Measurements from ENCODE around the gene SIK2. TPM values are rescaled to one million over a fixed set of nuclear protein-coding genes. Genes with fewer than 3 reads are reported as not detected.
"Not testable (repeated sequence)": the region's sequence is repeated elsewhere in the genome, so short reads cannot be mapped to it uniquely, and the experiment has no call there.

The SIK2 gene
- total RNA-seq, 1 donor from 2014 or later = 7.0 TPM

DNA sequence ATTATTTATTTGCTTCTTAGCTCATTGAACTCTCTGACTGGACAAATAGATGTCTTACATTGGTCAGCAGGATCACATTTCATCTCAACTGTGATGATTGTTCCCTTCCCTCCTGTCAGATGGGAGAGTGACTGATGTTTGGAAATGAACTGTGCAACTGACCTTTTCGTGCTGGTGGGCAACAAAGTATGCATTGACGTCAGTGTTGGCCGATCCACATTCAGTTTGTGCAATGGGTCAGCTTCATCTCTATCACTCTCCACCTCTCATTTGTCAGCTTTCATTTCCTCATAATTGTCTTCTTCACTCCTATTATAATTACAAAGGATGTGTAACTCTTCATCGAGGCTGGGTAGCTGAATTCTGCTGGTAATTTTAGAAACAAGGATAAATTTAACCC is 92.6 kb downstream of the SIK2 start:
- intact Hi-C loops (cut with micrococcal nuclease) = no loop called here

- intact Hi-C loops (cut with micrococcal nuclease) = no loop called here
Observed at GRCh38 chr11:111696556-111696955, 94.3 kb downstream of the SIK2 start.

DNA sequence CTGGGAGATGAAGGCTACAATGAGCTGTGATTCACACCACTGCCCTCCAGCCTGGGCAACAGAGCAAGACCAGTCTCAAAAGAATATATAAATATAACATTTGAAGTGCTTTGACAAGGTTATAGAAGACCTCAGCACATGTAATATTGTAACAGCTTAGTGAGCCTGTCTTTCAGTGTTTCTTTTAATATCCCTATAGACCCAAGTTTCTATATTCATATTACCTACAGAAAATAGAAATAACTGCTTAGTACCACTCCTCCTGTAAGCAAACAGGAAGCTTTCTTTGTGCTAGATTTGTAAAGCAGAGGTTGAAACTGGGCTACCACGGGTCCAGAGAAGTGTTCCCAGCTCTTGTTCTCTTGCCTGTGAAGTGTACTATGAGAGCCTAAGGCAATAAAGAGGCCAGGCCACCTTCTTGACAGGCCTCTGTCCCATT is 95.7 kb downstream of the SIK2 start:
- intact Hi-C loops (cut with micrococcal nuclease) = no loop called here

GRCh38 chr11:111698852-111699559 is 96.8 kb downstream of the SIK2 start:
- intact Hi-C loops (cut with micrococcal nuclease) = no loop called here

GRCh38 chr11:111699579-111700156 is 97.4 kb downstream of the SIK2 start:
- intact Hi-C loops (cut with micrococcal nuclease) = no loop called here

DNA sequence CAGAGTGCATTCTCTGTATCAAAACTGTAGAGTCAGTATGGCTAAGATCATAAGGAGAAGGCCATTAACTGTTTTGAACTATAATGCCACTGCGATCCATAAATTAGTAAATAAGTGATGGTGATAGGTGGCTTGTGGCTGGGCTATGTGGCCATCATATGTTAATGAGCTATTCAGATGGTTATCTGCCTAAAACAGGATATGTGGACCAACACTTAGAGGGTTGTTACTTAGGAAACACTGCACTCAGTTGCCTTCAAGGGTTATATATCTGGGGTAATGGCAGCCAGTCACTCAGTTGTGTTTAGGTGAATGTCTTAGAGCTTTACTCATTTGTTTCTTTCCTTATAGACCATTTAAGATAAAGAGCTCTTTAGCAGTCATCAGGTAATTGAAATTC is 97.9 kb downstream of the SIK2 start:
- intact Hi-C loops (cut with micrococcal nuclease) = no loop called here

GRCh38 chr11:111702623-111703022 is 100.4 kb downstream of the SIK2 start:
- intact Hi-C loops (cut with micrococcal nuclease) = no loop called here

DNA sequence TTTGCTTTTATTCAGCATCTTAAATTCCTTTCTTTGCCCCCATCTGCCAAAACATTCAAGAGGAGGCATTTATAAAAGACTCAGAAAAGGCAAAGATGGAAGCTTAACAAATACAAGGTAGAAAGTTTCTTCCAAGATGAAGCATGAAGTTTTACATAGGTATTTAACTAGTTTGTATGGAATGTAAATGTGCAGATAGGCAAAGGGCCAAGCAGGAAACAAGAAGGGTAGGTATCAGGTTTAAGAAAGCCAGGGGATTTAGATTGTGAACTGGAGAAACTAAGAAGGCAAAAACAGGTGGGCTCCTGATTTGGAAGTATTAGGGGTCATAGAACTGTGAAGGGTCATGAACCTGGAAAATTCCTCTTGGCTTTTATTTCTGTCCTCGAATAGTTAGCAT is 101.3 kb downstream of the SIK2 start:
- intact Hi-C loops (cut with micrococcal nuclease) = no loop called here

GRCh38 chr11:111707039-111707690 is 104.9 kb downstream of the SIK2 start:
- intact Hi-C loops (cut with micrococcal nuclease) = no loop called here

DNA sequence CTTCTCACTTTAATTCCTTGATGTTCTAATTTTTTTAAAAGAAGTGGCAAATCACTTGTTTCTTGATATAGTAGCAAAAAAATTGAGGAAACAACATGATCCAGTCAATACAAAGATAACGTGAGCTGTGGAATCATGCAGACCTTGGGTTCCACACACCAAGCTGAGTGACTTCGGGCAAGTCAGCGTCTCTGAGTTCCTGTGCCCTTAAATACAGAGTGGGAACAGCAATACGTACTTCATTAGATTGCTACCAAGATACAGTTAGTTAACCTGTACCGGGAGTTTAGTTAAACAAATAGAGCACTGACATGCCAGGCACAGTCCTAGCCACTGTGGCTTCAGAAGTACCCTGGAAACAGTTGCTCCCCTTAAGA is 105.4 kb downstream of the SIK2 start:
- intact Hi-C loops (cut with micrococcal nuclease) = no loop called here

DNA sequence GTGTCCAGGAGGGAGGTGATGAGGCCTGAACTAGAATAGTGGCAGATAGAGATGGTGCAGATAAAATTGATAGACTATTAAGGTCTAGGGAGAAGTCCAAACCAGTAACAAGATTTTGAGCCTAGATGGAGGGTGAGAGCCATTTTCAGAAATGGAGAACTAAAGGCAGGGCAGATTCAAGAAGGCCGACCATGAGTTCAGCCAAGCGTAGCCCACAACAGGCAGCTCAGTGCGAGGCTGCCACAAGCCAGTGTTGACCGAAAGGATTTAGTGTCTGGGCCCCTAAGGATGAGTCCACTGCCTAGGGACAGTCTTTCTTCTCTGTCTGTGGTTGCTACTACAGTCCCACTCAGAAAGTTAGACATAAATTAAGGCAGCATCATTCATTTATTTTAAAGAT is 112.3 kb downstream of the SIK2 start:
- intact Hi-C loops (cut with micrococcal nuclease) = no loop called here

- intact Hi-C loops (cut with micrococcal nuclease) = no loop called here
Observed at GRCh38 chr11:111715142-111715816, 113.0 kb downstream of the SIK2 start.

DNA sequence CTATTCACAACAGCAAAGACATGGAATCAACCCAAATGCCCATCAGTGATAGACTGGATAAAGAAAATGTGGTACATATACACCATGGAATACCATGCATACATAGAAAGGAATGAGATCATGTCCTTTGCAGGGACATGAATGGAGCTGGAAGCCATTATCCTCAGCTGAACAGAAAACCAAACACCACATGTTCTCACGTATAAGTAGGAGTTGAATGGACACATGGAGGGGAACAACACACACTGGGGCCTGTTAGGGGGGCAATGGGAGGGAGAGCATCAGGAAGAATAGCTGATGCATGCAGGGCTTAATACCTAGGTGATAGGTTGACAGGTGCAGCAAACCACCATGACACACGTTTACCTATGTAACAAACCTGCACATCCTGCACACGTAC is 115.4 kb downstream of the SIK2 start:
- intact Hi-C loops (cut with micrococcal nuclease) = not testable (repeated sequence)

GRCh38 chr11:111718436-111718835 is 116.2 kb downstream of the SIK2 start:
- intact Hi-C loops (cut with micrococcal nuclease) = no loop called here

DNA sequence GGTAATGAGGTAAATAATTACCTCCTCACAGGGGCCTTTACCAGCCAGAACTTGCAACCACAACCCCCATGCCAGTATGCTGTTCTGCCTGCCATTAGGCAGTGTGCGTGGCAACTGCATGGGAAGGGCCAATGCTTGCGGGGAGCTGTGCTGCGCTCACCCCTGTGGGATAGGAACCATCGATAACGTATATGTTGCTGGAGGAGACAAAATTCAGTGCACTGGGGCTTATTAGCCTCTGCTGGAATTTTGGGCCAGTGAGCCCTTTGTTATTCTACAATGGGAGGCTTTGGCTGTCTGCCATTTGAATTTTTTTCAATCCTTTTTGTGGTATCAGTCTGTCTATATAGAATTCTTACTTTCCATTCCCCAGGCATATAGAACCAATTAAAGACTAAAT is 116.6 kb downstream of the SIK2 start:
- intact Hi-C loops (cut with micrococcal nuclease) = no loop called here

DNA sequence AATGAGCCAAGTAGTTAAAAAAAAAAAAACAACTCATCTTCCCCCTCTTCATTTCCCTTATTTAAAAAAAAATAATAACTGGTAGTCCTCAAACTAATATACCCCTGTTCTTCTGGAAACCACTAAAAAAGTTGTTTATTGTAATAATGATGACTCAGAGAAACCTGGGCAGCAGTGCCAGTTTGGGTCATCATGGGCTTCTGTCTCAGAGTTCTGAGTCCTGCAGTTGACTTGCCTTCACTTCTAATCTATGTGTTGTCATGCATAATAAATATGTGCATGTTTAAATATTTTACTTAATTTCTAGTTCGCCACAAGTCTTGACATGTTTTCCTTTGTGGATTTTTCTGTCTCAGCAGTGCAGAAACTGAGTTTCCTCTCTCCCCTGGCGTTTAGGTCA is 117.1 kb downstream of the SIK2 start:
- intact Hi-C loops (cut with micrococcal nuclease) = no loop called here

DNA sequence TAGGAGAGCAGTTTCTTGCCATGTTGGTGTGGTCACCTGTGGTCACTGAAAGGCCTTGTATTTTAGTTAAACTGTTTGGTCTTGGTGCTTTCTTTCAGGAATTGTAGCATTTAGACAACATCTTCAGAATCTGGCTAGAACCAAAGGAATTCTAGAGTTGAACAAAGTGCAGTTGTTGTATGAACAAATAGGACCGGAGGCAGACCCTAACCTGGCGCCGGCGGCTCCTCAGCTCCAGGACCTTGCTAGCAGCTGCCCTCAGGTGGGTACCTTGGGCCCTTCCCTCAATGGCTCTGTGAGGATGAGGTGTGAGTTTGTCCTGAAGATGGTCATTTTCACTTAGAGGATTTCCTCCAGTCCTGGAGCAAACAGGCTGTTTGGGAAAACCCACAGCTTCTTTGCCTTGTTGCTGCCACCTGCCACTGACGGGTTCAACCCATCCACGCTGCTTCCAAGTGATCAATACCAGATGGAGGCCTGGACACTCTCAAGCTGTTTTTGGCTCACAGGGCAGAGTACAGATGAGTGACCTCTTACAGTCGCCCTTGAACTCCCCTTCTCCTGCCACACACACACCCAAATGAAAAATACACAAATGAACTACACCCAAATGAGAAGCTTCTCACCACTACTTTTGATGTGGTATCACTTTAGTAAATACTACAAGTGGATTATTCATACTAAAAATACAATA is 118.7 kb downstream of the SIK2 start:
- intact Hi-C loops (cut with micrococcal nuclease) = no loop called here

GRCh38 chr11:111722501-111722900 is 120.3 kb downstream of the SIK2 start:
- intact Hi-C loops (cut with micrococcal nuclease) = no loop called here

GRCh38 chr11:111723595-111723994 is 121.3 kb downstream of the SIK2 start:
- intact Hi-C loops (cut with micrococcal nuclease) = no loop called here

DNA sequence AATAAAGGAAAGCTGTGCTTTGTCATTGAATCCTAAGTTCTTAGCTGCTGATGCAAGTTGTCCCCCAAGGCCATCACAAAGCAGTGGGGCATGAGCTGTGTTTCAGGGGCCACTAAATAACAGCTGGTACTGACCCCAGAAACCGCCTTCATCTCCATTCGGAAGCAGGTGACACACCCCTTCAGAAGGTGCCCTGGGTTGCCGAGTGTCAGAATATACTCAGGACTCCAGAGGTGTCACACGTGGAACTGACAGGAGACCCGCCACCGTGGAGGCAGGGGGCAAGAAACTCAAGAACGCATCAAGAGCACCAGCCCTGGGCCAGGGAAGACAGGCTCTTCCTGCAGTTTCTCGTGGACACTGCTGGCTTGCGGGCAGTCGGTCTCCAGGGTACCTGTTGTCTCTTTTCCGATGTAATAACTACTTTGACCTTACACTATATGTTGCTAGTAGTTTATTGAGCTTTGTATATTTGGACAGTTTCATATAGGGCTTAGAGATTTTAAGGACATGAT is 122.4 kb downstream of the SIK2 start:
- intact Hi-C loops (cut with micrococcal nuclease) = no loop called here

- intact Hi-C loops (cut with micrococcal nuclease) = no loop called here
Observed at GRCh38 chr11:111725621-111726020, 123.4 kb downstream of the SIK2 start.
